Activated CD8-positive, alpha-beta memory T cell treated with anti-CD3 and anti-CD28 coated beads, Interleukin-2, amount 50 U/mL, for 48 hours (primary cell): ENCODE measurements around the gene MED16.

Experiments
- DNase-seq: peaks from one replicate; pipeline ENCODE4 v3.0.0-alpha.2; 2020

The MED16 gene

DNA sequence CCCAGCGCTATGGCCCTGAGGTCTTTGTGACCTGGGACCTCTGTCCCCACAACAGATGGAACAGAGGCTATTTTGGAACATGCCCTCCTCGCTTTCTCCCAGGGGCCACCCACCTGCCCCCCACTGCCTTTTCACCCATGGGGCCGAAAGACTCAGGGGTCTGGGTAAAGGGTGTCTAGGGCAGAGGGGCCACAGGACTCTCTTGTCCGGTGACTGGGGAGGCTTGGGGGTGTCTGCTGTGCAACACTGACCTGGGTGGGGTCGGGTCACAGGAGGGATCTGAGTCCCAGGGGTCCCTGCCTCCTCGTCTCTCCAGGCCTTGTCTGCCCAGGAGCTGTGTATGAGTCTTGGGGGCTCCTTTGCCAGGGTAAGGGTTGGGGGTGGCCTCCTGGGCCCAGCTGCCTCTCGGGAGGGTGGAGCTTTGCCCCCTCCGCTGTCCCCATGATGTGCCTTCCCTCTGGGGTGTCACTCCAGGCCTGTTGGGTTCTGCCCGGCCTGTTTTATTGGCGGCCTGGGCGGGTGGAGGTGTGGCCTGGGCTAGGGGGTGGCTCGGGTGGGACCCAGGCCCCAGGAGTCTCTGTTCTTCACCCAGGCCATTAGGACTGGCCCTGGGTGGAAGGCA is 34.9 kb upstream of the MED16 start:
- no peak for DNase-seq

DNA sequence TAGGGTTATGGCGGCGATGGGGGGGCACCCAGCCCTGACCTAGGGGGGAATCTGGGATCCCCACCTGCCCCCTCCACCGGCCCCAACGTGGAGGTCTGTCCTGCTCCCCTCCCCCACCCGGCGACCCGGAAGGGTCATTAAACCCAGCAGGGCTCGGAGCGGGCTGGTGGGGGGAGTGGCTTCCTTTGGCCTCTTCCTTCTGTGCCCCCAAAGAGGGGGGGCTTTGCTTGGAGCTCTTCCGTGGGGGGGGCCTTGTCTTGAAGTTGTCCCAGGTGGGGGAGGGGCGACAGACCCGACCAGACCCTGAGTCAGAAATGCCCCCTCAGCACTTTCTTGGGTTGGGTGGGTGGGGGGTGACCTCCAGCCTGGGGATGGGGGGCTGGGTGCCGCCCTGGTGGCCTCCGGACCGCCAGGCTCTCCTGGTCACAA is 34.4 kb upstream of the MED16 start:
- no peak for DNase-seq

DNA sequence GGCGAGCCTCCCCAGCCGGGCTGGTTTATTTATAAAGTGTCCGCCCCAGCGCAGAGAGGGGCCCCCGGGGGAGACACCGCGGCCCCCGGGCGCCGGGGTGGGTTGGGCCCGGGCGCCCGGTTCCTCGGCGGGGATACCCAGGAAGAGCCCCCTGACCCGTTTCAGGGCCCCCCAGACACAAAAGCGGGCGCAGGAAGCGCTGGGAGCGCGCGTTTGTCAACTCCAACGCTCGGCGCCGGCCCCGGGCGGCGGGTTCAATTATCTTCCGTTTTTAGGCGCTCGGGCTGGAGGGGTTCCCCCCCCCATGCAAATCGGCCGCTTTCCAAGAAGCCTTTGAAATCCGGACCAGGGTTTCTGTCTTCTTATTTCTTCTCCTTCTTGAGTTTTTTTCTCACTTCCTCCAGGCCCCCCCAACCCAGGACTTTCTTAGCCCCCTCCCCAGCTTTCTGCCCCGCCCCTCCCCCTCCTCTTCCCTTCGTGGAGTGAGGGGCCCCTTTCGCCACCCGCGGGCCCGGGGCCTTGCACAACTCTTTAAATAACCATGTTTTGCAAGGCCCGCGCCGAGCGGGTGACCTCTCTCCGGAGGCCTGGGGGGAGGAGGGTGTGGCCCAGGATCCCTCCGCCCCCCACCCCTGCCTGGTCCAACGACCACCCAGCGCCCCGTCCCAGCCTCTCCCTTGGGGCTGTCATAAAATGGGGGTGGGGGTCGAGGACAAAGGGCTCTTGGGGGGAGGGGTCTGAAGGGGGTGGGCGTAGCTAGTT is 33.8 kb upstream of the MED16 start:
- DNase-seq: peak; percentile 76

DNA sequence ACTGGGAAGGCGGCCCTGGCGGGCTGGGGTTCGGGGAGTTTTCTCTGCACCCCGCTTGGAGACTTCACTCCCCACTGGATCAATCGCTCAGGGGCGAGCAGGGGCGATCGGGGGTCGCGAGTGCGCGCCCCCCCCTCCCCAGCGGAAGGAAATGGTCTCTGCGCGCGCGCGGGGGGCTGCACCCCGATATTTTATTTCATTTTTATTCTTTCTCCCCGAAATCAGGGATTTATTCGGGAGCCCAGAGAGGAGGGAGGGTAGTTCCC is 33.3 kb upstream of the MED16 start:
- DNase-seq: no peak

DNA sequence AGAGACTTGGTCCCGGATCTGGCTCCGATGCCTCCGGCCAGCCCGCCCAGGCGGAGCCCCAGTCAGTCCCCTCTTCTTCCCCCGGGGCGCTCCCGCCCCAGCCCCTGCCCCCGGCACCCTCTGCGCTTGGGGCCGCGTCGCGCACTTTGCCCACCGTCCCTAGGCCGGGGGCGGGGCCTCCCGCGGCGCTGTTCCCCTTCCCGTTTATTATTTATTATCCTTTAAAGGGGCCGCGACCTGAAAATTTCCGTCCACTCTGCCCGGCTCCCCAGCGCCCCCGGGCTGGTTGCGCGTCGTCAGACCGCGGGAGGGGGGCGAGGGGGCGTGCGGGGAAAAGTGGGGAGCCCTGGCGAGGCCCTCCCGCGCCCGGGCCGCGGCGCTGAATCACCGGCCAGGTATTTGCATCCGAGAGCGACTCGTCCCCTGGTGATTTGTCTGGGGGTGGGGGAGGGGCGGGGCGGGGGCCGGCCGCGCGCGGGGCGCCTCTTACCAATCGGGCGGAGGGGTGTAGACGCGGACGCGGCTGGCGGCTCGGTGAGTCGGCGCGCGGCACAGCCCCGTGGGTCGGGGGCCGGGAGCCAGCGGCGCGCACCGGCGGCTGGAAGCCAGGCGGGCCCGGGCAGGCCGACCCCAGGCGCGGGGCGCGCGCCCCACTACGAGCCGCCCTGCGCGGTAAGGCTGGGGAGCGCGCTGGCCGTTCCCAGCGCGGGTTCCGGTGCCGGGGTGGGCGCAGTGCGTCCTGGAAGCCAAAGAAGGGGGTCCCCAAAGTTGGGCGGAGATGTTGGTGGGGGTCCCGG is 32.7 kb upstream of the MED16 start, which contains the start of gene ARID3A:
Gene ARID3A (plus strand): TSS at position 510 of the 797 bp plus-strand sequence. CDS start 3,494 bp downstream, outside the sequence.
- DNase-seq: no peak

- DNase-seq: peak; percentile 88
These were observed 32.1 kb upstream of the MED16 start for GRCh38 chr19:925087-925525.

GRCh38 chr19:924553-925086 is 31.6 kb upstream of the MED16 start:
- DNase-seq: peak; percentile 82

GRCh38 chr19:920051-920864 is 27.3 kb upstream of the MED16 start:
- DNase-seq: peak; percentile 83

DNA sequence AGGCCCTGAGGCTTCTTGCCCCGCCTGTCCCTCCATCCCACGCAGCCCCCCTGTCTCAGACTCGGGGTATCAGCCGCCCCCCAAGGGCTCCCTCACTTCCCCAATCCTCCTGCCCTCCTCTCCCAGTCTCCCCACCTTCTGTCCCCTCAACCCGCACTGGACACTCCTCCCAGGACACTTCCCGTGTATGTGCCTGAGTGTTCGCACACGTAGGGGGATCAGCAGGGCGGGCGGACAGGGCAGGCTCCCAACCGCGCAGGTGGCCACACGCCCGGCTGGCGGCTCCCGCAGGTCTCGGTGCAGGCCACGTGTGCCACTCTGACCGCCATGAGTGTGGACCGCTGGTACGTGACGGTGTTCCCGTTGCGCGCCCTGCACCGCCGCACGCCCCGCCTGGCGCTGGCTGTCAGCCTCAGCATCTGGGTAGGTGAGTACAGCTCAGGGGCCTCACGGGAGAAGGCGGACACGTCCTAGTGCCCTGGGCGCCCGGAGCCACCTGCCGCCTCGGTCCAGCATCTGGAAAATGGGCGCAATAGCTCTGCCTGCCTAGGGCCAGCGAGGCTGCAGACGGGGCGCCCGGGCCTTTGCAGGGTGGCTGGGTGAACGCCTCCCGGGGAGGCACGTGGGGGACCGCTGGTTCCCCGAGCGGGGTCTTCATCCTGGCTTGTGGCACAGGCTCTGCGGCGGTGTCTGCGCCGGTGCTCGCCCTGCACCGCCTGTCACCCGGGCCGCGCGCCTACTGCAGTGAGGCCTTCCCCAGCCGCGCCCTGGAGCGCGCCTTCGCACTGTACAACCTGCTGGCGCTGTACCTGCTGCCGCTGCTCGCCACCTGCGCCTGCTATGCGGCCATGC is 26.4 kb upstream of the MED16 start:
- peak; percentile 79 for DNase-seq

GRCh38 chr19:918481-919198 is 25.7 kb upstream of the MED16 start:
- peak; percentile 68 for DNase-seq

GRCh38 chr19:918152-918437 is 25.1 kb upstream of the MED16 start:
- DNase-seq: no peak

GRCh38 chr19:917323-918151 is 24.6 kb upstream of the MED16 start, which contains the start of gene KISS1R:
Gene KISS1R (plus strand): TSS chr19:917333. CDS start chr19:917503, 170 bp downstream.
- peak; percentile 72 for DNase-seq

DNA sequence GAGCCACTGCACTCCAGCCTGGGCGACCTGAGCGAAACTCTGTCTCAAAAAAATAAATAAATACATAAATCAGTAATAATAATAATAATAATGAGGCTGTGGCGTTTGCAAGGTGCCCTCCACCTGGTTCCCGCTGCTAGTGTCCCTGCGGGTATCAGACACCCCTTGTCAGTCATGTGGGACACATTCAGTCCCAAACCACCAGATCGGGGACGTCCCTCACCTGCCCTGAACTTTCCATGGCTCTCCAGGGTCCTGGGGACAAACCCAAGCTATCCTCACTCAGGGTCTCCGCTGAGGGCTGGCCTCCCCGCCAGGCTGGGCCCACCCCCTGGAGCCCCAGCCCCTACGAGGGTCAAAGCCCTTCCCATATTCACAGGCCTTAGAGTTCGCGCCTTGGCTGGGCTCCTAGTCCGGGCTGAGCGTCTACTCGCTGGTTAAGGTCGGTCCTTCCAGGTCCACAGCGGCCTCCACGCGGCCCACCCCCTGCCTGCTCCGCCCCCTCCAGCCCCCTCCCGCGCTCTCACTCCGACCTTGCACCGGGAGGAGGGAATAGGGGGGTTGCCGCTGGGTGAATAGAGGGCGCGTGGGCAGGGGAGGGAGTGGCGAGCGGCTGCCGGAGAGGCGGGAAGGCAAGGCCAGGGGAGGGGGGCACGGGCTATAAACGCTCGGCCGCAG is 23.8 kb upstream of the MED16 start:
- DNase-seq: peak; percentile 67

GRCh38 chr19:913080-913748 is 20.2 kb upstream of the MED16 start, which contains the start of gene R3HDM4:
Gene R3HDM4 (minus strand): TSS chr19:913219. CDS start chr19:913157, 62 bp downstream.
- DNase-seq: peak; percentile 94

DNA sequence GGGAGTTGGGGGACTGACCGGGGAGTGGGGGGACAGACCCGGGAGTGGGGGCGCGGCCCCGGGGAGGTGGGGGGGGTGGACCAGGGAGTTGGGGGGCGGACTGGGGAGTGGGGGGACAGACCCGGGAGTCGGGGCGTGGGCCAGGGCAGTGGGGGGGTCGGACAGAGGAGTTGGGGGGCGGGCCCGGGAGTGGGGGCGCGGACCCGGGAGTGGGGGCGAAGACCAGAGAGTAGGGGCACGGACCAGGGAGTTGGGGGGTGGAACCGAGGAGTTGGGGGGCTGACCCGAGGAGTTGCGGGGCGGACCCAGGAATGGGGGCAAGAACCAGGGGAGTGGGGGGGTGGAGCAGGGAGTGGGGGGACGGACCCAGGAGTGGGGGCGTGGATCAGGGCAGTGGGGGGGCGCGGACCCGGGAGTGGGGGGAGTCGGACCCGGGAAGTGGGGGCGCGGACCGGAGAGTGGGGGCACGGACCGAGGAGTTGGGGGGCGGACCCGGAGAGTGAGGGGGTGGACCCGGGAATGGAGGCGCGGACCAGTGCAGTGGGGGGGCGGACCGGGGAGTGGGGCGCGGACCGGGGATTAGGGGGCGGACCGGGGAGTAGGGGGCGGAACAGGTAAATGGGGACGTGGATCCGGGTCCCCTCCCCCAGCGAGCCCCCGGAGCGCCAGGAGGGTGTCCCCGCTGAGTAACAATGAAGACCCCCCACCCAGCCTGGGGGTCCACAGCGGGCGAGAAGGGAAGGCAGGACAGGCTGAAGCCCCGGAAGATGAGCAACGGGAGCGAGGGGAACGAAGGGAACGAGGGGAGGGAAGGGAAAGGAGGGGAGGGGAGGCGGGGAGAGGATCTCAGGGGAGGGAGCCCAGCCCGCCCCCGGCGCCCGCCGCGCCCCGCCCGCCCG is 19.4 kb upstream of the MED16 start:
- no peak for DNase-seq

DNA sequence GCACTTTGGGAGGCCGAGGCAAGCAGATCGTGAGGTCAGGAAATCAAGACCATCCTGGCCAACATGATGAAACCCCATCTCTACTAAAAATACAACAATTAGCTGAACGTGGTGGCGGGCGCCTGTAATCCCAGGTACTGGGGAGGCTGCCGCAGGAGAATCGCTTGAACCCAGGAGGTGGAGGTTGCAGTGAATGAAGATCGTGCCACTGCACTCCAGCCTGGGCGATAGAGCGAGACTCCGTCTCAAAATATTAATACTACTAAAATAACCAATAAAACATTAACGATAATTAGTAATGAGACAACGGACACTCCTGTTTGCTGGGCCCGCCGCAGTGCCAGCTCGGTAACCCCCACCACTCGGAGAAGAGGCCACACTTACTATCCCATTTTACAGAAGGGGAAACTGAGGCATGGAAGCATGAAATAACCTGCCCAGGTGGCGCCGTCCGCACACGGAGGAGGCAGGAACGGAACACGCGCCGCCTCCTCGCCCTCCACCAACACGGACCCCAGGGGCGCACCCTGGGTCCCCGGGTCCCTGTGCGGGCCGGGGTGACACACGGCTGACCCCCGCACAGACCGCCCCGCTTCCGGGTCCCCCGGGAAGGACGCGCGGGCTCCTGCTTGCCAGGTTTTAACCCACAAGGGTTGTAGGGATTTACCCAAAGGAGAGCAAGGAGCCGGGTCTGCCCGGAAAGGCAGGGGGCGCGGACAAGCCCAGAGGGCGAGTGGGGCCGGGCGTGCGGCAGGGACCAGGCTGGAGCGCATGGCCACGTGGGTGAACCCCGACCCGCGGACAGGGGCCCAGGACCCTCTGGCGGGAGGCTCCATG is 18.4 kb upstream of the MED16 start:
- DNase-seq: no peak
